Measurements from ENCODE around the gene EBF4. TPM values are rescaled to one million over a fixed set of nuclear protein-coding genes. Genes with fewer than 3 reads are reported as not detected.

The EBF4 gene
- polyA plus RNA-seq, 3 donors = 0.12 TPM; not detected in 2

- Mint-ChIP-seq H3K27me3 (ENCODE audit: low read depth in 3 of 3) (peaks cover 6 to 18% (median 8%) of the 10 kb centered on the region in 3 donors), H3K4me1 (no peaks in the 10 kb centered on the region), H3K36me3 (no peaks in the 10 kb centered on the region), H3K9me3 (no peaks in the 10 kb centered on the region), H3K27ac (no peak overlapping the region), H3K4me3 (no peak overlapping the region)
- H3K79me2 ChIP-seq (ENCODE audit: insufficient read depth, low read length) = no peaks in the 10 kb centered on the region
- H3K9ac ChIP-seq (ENCODE audit: insufficient read depth, low read length, poor library complexity, severe bottlenecking) = no peak overlapping the region
- H4K20me1 ChIP-seq (ENCODE audit: insufficient read depth, low read length) = no peaks in the 10 kb centered on the region
- H3K9me3 ChIP-seq (replicated peaks in 1 of 2; ENCODE audit: control insufficient read depth in 1 of 2, insufficient read depth in 1 of 2, low read length in 2 of 2) = no peaks in the 10 kb centered on the region
- H3K4me1 ChIP-seq (ENCODE audit: control insufficient read depth in 1 of 2, insufficient read depth in 2 of 2, low read length in 2 of 2) = no peaks in the 10 kb centered on the region
- TF ChIP-seq, protein P1, sequence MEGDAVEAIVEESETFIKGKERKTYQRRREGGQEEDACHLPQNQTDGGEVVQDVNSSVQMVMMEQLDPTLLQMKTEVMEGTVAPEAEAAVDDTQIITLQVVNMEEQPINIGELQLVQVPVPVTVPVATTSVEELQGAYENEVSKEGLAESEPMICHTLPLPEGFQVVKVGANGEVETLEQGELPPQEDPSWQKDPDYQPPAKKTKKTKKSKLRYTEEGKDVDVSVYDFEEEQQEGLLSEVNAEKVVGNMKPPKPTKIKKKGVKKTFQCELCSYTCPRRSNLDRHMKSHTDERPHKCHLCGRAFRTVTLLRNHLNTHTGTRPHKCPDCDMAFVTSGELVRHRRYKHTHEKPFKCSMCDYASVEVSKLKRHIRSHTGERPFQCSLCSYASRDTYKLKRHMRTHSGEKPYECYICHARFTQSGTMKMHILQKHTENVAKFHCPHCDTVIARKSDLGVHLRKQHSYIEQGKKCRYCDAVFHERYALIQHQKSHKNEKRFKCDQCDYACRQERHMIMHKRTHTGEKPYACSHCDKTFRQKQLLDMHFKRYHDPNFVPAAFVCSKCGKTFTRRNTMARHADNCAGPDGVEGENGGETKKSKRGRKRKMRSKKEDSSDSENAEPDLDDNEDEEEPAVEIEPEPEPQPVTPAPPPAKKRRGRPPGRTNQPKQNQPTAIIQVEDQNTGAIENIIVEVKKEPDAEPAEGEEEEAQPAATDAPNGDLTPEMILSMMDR (IDR thresholded peaks at IDR 0.05) = no peak
- WGBS (ENCODE audit: insufficient coverage) = no CpG with 5 or more reads among the region's 3 CpGs
- no peak overlapping the region for H3K27ac ChIP-seq (ENCODE audit: low read depth in 1 of 2, low read length in 2 of 2)
- no peak overlapping the region for H3K4me2 ChIP-seq (replicated peaks; ENCODE audit: extremely low read depth, low read length, poor library complexity, severe bottlenecking)
- H3K4me3 ChIP-seq (replicated peaks in 1 of 3; ENCODE audit: low read depth in 2 of 3, low read length in 3 of 3) = no peak overlapping the region
- peaks cover 0 to 2% of the 10 kb centered on the region in 2 donors for H3K27me3 ChIP-seq (ENCODE audit: control insufficient read depth in 2 of 2, insufficient read depth in 2 of 2, low read length in 2 of 2)
- H2AFZ ChIP-seq (ENCODE audit: insufficient read depth, low read depth, low read length, poor library complexity, severe bottlenecking) = no peak overlapping the region
- intact Hi-C loops (cut with micrococcal nuclease) = no loop called here
- no peak for DNase-seq
- no peaks in the 10 kb centered on the region for H3K36me3 ChIP-seq (replicated peaks in 1 of 2; ENCODE audit: control insufficient read depth in 1 of 2, insufficient read depth in 2 of 2, low read length in 2 of 2)
Measured at GRCh38 chr20:2672446-2672845, 20.1 kb upstream of the EBF4 start.

DNA sequence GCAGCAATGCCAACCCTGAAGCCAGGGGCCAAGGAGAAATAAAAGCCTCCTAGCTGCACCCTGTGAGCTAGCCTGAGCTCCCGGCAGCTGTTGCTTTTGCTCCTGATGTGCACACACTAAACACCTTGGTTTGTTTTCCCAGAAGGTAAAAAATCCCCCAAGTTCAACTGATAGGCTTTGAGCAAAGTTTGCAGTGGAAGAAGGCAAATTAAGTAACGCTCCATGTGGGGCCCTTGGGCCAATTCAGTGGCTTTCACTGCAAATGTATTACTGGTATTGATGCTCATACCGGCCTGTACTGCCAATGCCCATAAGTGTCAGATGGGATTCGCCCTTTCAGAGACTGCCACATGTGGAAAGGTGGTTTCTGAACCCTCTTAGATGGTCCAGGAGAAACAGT, 19.1 kb upstream of the EBF4 start:
- intact Hi-C loops (cut with micrococcal nuclease) = no loop called here
- no peak overlapping the region for H3K4me2 ChIP-seq (replicated peaks; ENCODE audit: extremely low read depth, low read length, poor library complexity, severe bottlenecking)
- no peak for DNase-seq
- 84% methylated on average over 4 of the region's 4 CpGs for WGBS (ENCODE audit: insufficient coverage)
- no peak overlapping the region for H3K9ac ChIP-seq (ENCODE audit: insufficient read depth, low read length, poor library complexity, severe bottlenecking)
- no peak overlapping the region for H2AFZ ChIP-seq (ENCODE audit: insufficient read depth, low read depth, low read length, poor library complexity, severe bottlenecking)
- H3K4me1 ChIP-seq (ENCODE audit: control insufficient read depth in 1 of 2, insufficient read depth in 2 of 2, low read length in 2 of 2) = no peaks in the 10 kb centered on the region
- Mint-ChIP-seq H3K36me3 (no peaks in the 10 kb centered on the region), H3K4me1 (no peaks in the 10 kb centered on the region), H3K4me3 (no peak overlapping the region), H3K9me3 (no peaks in the 10 kb centered on the region), H3K27me3 (ENCODE audit: low read depth in 3 of 3) (peaks cover 4 to 18% (median 6%) of the 10 kb centered on the region in 3 donors), H3K27ac (peak overlapping the region in 1 of 7 donors; percentile 50)
- H3K27me3 ChIP-seq (ENCODE audit: control insufficient read depth in 2 of 2, insufficient read depth in 2 of 2, low read length in 2 of 2) = no peaks in the 10 kb centered on the region
- no peaks in the 10 kb centered on the region for H3K9me3 ChIP-seq (replicated peaks in 1 of 2; ENCODE audit: control insufficient read depth in 1 of 2, insufficient read depth in 1 of 2, low read length in 2 of 2)
- H4K20me1 ChIP-seq (ENCODE audit: insufficient read depth, low read length) = no peaks in the 10 kb centered on the region
- H3K27ac ChIP-seq (ENCODE audit: low read depth in 1 of 2, low read length in 2 of 2) = no peak overlapping the region
- TF ChIP-seq, protein P1 (IDR thresholded peaks at IDR 0.05) = no peak
- H3K4me3 ChIP-seq (replicated peaks in 1 of 3; ENCODE audit: low read depth in 2 of 3, low read length in 3 of 3) = no peak overlapping the region
- H3K79me2 ChIP-seq (ENCODE audit: insufficient read depth, low read length) = no peaks in the 10 kb centered on the region
- no peaks in the 10 kb centered on the region for H3K36me3 ChIP-seq (replicated peaks in 1 of 2; ENCODE audit: control insufficient read depth in 1 of 2, insufficient read depth in 2 of 2, low read length in 2 of 2)
